ENCODE results near the gene PYROXD2.

The PYROXD2 gene

GRCh38 chr10:98414578-98414931 lies 427 bp downstream of the PYROXD2 start:
- no peak for DNase-seq (ENCODE audit: low read depth)
- TF ChIP-seq CTCF (conservative IDR thresholded peaks at IDR 0.05; ENCODE audit: low read length) = no peak

GRCh38 chr10:98411768-98412167 lies 3.2 kb downstream of the PYROXD2 start:
- H3K4me3 ChIP-seq (ENCODE audit: low read length) = no peak overlapping the region
- peak; percentile 45 for DNase-seq (ENCODE audit: low read depth)
- no peak for TF ChIP-seq CTCF (conservative IDR thresholded peaks at IDR 0.05; ENCODE audit: low read length)

More at GRCh38 chr10:98414578-98414931, 427 bp downstream of the PYROXD2 start:
- H3K4me3 ChIP-seq (ENCODE audit: low read length) = peak overlapping the region; percentile 89

GRCh38 chr10:98411166-98411565 lies 3.8 kb downstream of the PYROXD2 start:
- TF ChIP-seq CTCF (conservative IDR thresholded peaks at IDR 0.05; ENCODE audit: low read length) = no peak
- H3K4me3 ChIP-seq (ENCODE audit: low read length) = no peak overlapping the region
- DNase-seq (ENCODE audit: low read depth) = no peak

GRCh38 chr10:98410759-98411158 lies 4.2 kb downstream of the PYROXD2 start:
- TF ChIP-seq CTCF (conservative IDR thresholded peaks at IDR 0.05; ENCODE audit: low read length) = no peak
- H3K4me3 ChIP-seq (ENCODE audit: low read length) = no peak overlapping the region
- no peak for DNase-seq (ENCODE audit: low read depth)

- no peak for TF ChIP-seq CTCF (conservative IDR thresholded peaks at IDR 0.05; ENCODE audit: low read length)
- no peak overlapping the region for H3K4me3 ChIP-seq (ENCODE audit: low read length)
These were observed 4.7 kb downstream of the PYROXD2 start for GRCh38 chr10:98410135-98410743.

GRCh38 chr10:98408799-98409198 lies 6.2 kb downstream of the PYROXD2 start:
- no peak overlapping the region for H3K4me3 ChIP-seq (ENCODE audit: low read length)
- TF ChIP-seq CTCF (conservative IDR thresholded peaks at IDR 0.05; ENCODE audit: low read length) = no peak
- no peak for DNase-seq (ENCODE audit: low read depth)

More at GRCh38 chr10:98410135-98410743, 4.7 kb downstream of the PYROXD2 start:
- DNase-seq (ENCODE audit: low read depth) = no peak

GRCh38 chr10:98407744-98408241 lies 7.2 kb downstream of the PYROXD2 start:
- no peak for TF ChIP-seq CTCF (conservative IDR thresholded peaks at IDR 0.05; ENCODE audit: low read length)
- H3K4me3 ChIP-seq (ENCODE audit: low read length) = no peak overlapping the region

More at GRCh38 chr10:98407744-98408241, 7.2 kb downstream of the PYROXD2 start:
- DNase-seq (ENCODE audit: low read depth) = no peak

Data from AG10803 (cell line).